CD8-positive, alpha-beta T cell (primary cell): ENCODE measurements around the gene FAM50A. TPM values are rescaled to one million over a fixed set of nuclear protein-coding genes. Genes with fewer than 3 reads are reported as not detected.

Experiments
- microRNA-seq: library from miRNA; unstranded; fragments of <30 nt; microRNA quantifications from one replicate; pipeline ENCODE4 v1.2.0, GENCODE V29; 2022; ENCODE audit warnings: borderline microRNAs expressed
- total RNA-seq, 46 experiments: library from RNA in 2 of 46; stranded (reverse) in 2 of 46; gene quantifications; one replicate each; pipeline ENCODE4 v1.2.3 and lab custom pipeline; 2021 to 2026

Gene FAM50A
- total RNA-seq, 2 experiments from 2014 or later, result 39.6 to 40.4 TPM

Small RNA genes within 50 kb of the gene (microRNA-seq; reads per million reads assigned to microRNA genes)
- gene MIR6858, result not detected

Other genes starting within 250 kb of the FAM50A start
- not detected for gene OPN1MW2, start 224.4 kb upstream of the FAM50A start, total RNA-seq
- gene OPN1MW3, start 186.6 kb upstream of the FAM50A start, total RNA-seq, result not detected
- gene TEX28, start 149.0 kb upstream of the FAM50A start, total RNA-seq, result not detected
- gene TKTL1, start 148.3 kb upstream of the FAM50A start, total RNA-seq, result 1 to 10 TPM in 1 of 2 experiments, under 1 TPM in 1; 1.00 to 1.3 TPM
- 1,000 to 10,000 TPM; 1,274 to 1,333 TPM for gene FLNA, start 69.5 kb upstream of the FAM50A start, total RNA-seq
- 100 to 1,000 TPM; 176 TPM for gene EMD, start 64.8 kb upstream of the FAM50A start, total RNA-seq
- gene RPL10, start 45.8 kb upstream of the FAM50A start, total RNA-seq, result 1,000 to 10,000 TPM; 6,105 to 6,263 TPM
- 10 to 100 TPM; 19.3 to 19.7 TPM for gene DNASE1L1, start 34.9 kb upstream of the FAM50A start, total RNA-seq
- 10 to 100 TPM; 48.9 to 52.3 TPM for gene TAFAZZIN, start 32.6 kb upstream of the FAM50A start, total RNA-seq
- gene ATP6AP1, start 15.5 kb upstream of the FAM50A start, total RNA-seq, result 10 to 100 TPM; 31.2 to 32.4 TPM
- 100 to 1,000 TPM; 113 to 119 TPM for gene GDI1, start 7.0 kb upstream of the FAM50A start, total RNA-seq
- gene PLXNA3, start 14.1 kb downstream of the FAM50A start, total RNA-seq, result 10 to 100 TPM; 46.7 to 52.1 TPM
- gene LAGE3, start 35.1 kb downstream of the FAM50A start, total RNA-seq, result 1 to 10 TPM; 6.3 to 6.6 TPM
- gene UBL4A, start 42.5 kb downstream of the FAM50A start, total RNA-seq, result 1 to 10 TPM; 3.1 to 6.4 TPM
- 10 to 100 TPM; 22.3 to 23.0 TPM for gene SLC10A3, start 46.5 kb downstream of the FAM50A start, total RNA-seq
- 10 to 100 TPM; 37.7 to 41.7 TPM for gene FAM3A, start 72.1 kb downstream of the FAM50A start, total RNA-seq
- gene G6PD, start 102.7 kb downstream of the FAM50A start, total RNA-seq, result 10 to 100 TPM; 27.5 to 31.5 TPM
- 10 to 100 TPM; 34.7 to 37.4 TPM for gene IKBKG, start 103.5 kb downstream of the FAM50A start, total RNA-seq
- gene CTAG1A, start 141.0 kb downstream of the FAM50A start, total RNA-seq, result not detected
- not detected for gene CTAG1B, start 175.1 kb downstream of the FAM50A start, total RNA-seq
- not detected for gene CTAG2, start 209.4 kb downstream of the FAM50A start, total RNA-seq